GM23338 (cell line): ENCODE data around the gene TRDN. TPM values are rescaled to one million over a fixed set of nuclear protein-coding genes. Genes with fewer than 3 reads are reported as not detected.
"Not testable (repeated sequence)": the region's sequence is repeated elsewhere in the genome, so short reads cannot be mapped to it uniquely, and the experiment has no call there.

Source experiments
- ATAC-seq: fragments of 200-7000 bp; cut with Tn5 transposase; 3 replicates; pipeline ENCODE4 v1.9.1; 2020
- DNase-seq: peaks from one replicate; pipeline ENCODE4 v3.0.0-alpha.2; 2015; ENCODE audit warnings: low spot score
- H2AFZ ChIP-seq: fragments of 200-600 bp; sonication (generic); 2 replicates; pipeline ENCODE4 v1.8.0; 2016; ENCODE audit warnings: antibody characterized with exemption, mild to moderate bottlenecking, moderate library complexity
- H3F3A ChIP-seq: fragments of 200-600 bp; sonication (generic); replicated peaks from 2 replicates; pipeline ENCODE4 v1.8.0; 2017; ENCODE audit warnings: antibody characterized with exemption, mixed run types, low read depth
- H3K27ac ChIP-seq: fragments of 200-600 bp; sonication (generic); 2 replicates; pipeline ENCODE4 v1.6.1; 2016; ENCODE audit warnings: low read depth
- H3K27me3 ChIP-seq: fragments of 200-600 bp; sonication (generic); 2 replicates; pipeline ENCODE4 v1.8.0; 2016; ENCODE audit warnings: mild to moderate bottlenecking, mixed run types, moderate library complexity; ENCODE audit not compliant: insufficient read depth
- H3K36me3 ChIP-seq: fragments of 200-600 bp; sonication (generic); 2 replicates; pipeline ENCODE4 v1.8.0; 2016; ENCODE audit warnings: mild to moderate bottlenecking; ENCODE audit not compliant: insufficient read depth
- H3K4me1 ChIP-seq: fragments of 200-600 bp; sonication (generic); 2 replicates; pipeline ENCODE4 v1.8.0; 2016; ENCODE audit warnings: mild to moderate bottlenecking, moderate library complexity; ENCODE audit not compliant: insufficient read depth
- H3K4me2 ChIP-seq: fragments of 200-600 bp; sonication (generic); 2 replicates; pipeline ENCODE4 v1.7.1; 2017; ENCODE audit warnings: mixed run types
- H3K4me3 ChIP-seq: fragments of 200-600 bp; sonication (generic); 2 replicates; pipeline ENCODE4 v1.6.1; 2016; ENCODE audit warnings: mixed run types
- H3K79me2 ChIP-seq: fragments of 200-600 bp; sonication (generic); replicated peaks from 2 replicates; pipeline ENCODE4 v1.8.0; 2017; ENCODE audit warnings: mild to moderate bottlenecking; ENCODE audit not compliant: insufficient read depth
- H3K9me2 ChIP-seq: fragments of 200-600 bp; sonication (generic); 2 replicates; pipeline ENCODE4 v1.8.0; 2017; ENCODE audit not compliant: insufficient read depth
- H4K20me1 ChIP-seq: fragments of 200-600 bp; sonication (generic); replicated peaks from 2 replicates; pipeline ENCODE4 v1.8.0; 2017; ENCODE audit warnings: mild to moderate bottlenecking; ENCODE audit not compliant: insufficient read depth
- H3K27ac Mint-ChIP-seq: 2 replicates; pipeline ENCODE4 v1.8.0; 2020; ENCODE audit warnings: inconsistent platforms, mild to moderate bottlenecking, moderate library complexity, mixed read lengths
- H3K27me3 Mint-ChIP-seq: 3 replicates; pipeline ENCODE4 v1.8.0; 2022; ENCODE audit warnings: low read depth, mild to moderate bottlenecking, moderate library complexity, mixed read lengths, inconsistent platforms; ENCODE audit not compliant: insufficient read depth, poor library complexity
- H3K36me3 Mint-ChIP-seq: 3 replicates; pipeline ENCODE4 v1.8.0; 2021; ENCODE audit warnings: low read depth, mild to moderate bottlenecking, inconsistent platforms, moderate library complexity, mixed read lengths
- H3K4me1 Mint-ChIP-seq: 3 replicates; pipeline ENCODE4 v1.8.0; 2020; ENCODE audit warnings: mild to moderate bottlenecking, inconsistent platforms, mixed read lengths
- H3K4me3 Mint-ChIP-seq: 3 replicates; pipeline ENCODE4 v1.8.0; 2021; ENCODE audit warnings: moderate library complexity, mild to moderate bottlenecking, inconsistent platforms, mixed read lengths
- H3K9me3 Mint-ChIP-seq: 3 replicates; pipeline ENCODE4 v1.8.0; 2020; ENCODE audit warnings: moderate library complexity, mild to moderate bottlenecking, inconsistent platforms, mixed read lengths
- EZH2 ChIP-seq: fragments of 200-600 bp; sonication (generic); IDR thresholded peaks from one replicate; pipeline ENCODE4 v1.8.0; 2017; ENCODE audit warnings: antibody characterized with exemption, mild to moderate bottlenecking, low read depth; ENCODE audit not compliant: unreplicated experiment
- EZH2phosphoT487 ChIP-seq: fragments of 200-600 bp; sonication (generic); IDR thresholded peaks from one replicate; pipeline ENCODE4 v1.8.1; 2018; ENCODE audit warnings: antibody characterized with exemption; ENCODE audit not compliant: unreplicated experiment
- JUNB ChIP-seq: IDR thresholded peaks from one replicate; pipeline ENCODE4 v1.6.1; 2016; ENCODE audit warnings: antibody characterized with exemption; ENCODE audit not compliant: unreplicated experiment
- NANOG ChIP-seq: IDR thresholded peaks from 2 replicates; pipeline ENCODE4 v1.6.1; 2016; ENCODE audit warnings: antibody characterized with exemption, borderline replicate concordance
- ZNF331 ChIP-seq: fragments of 250-450 bp; sonication (Bioruptor Pico); IDR thresholded peaks from 2 replicates; pipeline ENCODE4 v1.5.0; 2020; ENCODE audit warnings: low read depth, mild to moderate bottlenecking, moderate library complexity
- polyA plus RNA-seq: library from polyadenylated mRNA; unstranded; fragments of >200 nt; fragmentation: Nextera tagmentation; extraction: Ambion mirVana; gene quantifications from 2 replicates; pipeline ENCODE4 v1.2.1, GENCODE V29; 2016
- total RNA-seq: library from RNA; depleted of rRNA; stranded (reverse); fragments of >200 nt; shearing (Covaris generic); gene quantifications from 2 replicates; pipeline ENCODE4 v1.2.3, GENCODE V29; 2014
- TF ChIP-seq, protein P1 (sequence below), 2 experiments: fragments of 200-600 bp in 1 of 2; sonication (generic) in 1 of 2; conservative IDR thresholded peaks; 2 replicates each; pipeline versions ENCODE4 v1.5.1 to v1.6.1; 2016 to 2017; ENCODE audit warnings: antibody characterized with exemption in 2 of 2, low read depth in 2 of 2, mild to moderate bottlenecking in 2 of 2, moderate library complexity in 1 of 2
- TF ChIP-seq, protein P2 (sequence below): fragments of 250-450 bp; sonication (Bioruptor Pico); IDR thresholded peaks from 2 replicates; pipeline ENCODE4 v1.5.0; 2020; ENCODE audit warnings: mild to moderate bottlenecking, moderate library complexity

Gene TRDN
- total and polyA plus RNA-seq, 2 experiments from 2014 or later: 35.5 to 137 TPM

GRCh38 chr6:123480986-123481385 lies 155.8 kb downstream of the TRDN start:
- DNase-seq: no peak
- Histone ChIP-seq H3K4me3 (no peak overlapping the region), H3F3A (no peaks in the 10 kb centered on the region), H3K36me3 (no peaks in the 10 kb centered on the region), H4K20me1 (no peaks in the 10 kb centered on the region), H3K27me3 (no peaks in the 10 kb centered on the region), H3K79me2 (no peaks in the 10 kb centered on the region), H3K27ac (no peak overlapping the region), H3K9me2 (no peaks in the 10 kb centered on the region), H3K4me2 (no peak overlapping the region), H2AFZ (peak overlapping the region; percentile 25; the same call in 1 of the 2 replicates), H3K4me1 (no peaks in the 10 kb centered on the region)
- TF ChIP-seq NANOG (no peak), EZH2phosphoT487 (no peak), EZH2 (no peak), ZNF331 (no peak), JUNB (no peak)
- TF ChIP-seq, protein P1, sequence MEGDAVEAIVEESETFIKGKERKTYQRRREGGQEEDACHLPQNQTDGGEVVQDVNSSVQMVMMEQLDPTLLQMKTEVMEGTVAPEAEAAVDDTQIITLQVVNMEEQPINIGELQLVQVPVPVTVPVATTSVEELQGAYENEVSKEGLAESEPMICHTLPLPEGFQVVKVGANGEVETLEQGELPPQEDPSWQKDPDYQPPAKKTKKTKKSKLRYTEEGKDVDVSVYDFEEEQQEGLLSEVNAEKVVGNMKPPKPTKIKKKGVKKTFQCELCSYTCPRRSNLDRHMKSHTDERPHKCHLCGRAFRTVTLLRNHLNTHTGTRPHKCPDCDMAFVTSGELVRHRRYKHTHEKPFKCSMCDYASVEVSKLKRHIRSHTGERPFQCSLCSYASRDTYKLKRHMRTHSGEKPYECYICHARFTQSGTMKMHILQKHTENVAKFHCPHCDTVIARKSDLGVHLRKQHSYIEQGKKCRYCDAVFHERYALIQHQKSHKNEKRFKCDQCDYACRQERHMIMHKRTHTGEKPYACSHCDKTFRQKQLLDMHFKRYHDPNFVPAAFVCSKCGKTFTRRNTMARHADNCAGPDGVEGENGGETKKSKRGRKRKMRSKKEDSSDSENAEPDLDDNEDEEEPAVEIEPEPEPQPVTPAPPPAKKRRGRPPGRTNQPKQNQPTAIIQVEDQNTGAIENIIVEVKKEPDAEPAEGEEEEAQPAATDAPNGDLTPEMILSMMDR (conservative IDR thresholded peaks at IDR 0.05; ENCODE audit: low read depth in 2 of 2): no peak
- TF ChIP-seq, protein P2, sequence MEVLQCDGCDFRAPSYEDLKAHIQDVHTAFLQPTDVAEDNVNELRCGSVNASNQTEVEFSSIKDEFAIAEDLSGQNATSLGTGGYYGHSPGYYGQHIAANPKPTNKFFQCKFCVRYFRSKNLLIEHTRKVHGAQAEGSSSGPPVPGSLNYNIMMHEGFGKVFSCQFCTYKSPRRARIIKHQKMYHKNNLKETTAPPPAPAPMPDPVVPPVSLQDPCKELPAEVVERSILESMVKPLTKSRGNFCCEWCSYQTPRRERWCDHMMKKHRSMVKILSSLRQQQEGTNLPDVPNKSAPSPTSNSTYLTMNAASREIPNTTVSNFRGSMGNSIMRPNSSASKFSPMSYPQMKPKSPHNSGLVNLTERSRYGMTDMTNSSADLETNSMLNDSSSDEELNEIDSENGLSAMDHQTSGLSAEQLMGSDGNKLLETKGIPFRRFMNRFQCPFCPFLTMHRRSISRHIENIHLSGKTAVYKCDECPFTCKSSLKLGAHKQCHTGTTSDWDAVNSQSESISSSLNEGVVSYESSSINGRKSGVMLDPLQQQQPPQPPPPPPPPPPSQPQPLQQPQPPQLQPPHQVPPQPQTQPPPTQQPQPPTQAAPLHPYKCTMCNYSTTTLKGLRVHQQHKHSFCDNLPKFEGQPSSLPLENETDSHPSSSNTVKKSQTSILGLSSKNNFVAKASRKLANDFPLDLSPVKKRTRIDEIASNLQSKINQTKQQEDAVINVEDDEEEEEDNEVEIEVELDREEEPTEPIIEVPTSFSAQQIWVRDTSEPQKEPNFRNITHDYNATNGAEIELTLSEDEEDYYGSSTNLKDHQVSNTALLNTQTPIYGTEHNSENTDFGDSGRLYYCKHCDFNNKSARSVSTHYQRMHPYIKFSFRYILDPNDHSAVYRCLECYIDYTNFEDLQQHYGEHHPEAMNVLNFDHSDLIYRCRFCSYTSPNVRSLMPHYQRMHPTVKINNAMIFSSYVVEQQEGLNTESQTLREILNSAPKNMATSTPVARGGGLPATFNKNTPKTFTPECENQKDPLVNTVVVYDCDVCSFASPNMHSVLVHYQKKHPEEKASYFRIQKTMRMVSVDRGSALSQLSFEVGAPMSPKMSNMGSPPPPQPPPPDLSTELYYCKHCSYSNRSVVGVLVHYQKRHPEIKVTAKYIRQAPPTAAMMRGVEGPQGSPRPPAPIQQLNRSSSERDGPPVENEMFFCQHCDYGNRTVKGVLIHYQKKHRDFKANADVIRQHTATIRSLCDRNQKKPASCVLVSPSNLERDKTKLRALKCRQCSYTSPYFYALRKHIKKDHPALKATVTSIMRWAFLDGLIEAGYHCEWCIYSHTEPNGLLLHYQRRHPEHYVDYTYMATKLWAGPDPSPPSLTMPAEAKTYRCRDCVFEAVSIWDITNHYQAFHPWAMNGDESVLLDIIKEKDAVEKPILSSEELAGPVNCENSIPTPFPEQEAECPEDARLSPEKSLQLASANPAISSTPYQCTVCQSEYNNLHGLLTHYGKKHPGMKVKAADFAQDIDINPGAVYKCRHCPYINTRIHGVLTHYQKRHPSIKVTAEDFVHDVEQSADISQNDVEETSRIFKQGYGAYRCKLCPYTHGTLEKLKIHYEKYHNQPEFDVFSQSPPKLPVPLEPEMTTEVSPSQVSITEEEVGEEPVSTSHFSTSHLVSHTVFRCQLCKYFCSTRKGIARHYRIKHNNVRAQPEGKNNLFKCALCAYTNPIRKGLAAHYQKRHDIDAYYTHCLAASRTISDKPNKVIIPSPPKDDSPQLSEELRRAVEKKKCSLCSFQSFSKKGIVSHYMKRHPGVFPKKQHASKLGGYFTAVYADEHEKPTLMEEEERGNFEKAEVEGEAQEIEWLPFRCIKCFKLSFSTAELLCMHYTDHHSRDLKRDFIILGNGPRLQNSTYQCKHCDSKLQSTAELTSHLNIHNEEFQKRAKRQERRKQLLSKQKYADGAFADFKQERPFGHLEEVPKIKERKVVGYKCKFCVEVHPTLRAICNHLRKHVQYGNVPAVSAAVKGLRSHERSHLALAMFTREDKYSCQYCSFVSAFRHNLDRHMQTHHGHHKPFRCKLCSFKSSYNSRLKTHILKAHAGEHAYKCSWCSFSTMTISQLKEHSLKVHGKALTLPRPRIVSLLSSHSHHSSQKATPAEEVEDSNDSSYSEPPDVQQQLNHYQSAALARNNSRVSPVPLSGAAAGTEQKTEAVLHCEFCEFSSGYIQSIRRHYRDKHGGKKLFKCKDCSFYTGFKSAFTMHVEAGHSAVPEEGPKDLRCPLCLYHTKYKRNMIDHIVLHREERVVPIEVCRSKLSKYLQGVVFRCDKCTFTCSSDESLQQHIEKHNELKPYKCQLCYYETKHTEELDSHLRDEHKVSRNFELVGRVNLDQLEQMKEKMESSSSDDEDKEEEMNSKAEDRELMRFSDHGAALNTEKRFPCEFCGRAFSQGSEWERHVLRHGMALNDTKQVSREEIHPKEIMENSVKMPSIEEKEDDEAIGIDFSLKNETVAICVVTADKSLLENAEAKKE (CRISPR knock-in tag): no peak
- H3K4me1 Mint-ChIP-seq: no peaks in the 10 kb centered on the region
- no peaks in the 10 kb centered on the region for H3K36me3 Mint-ChIP-seq
- H3K27ac Mint-ChIP-seq: no peak overlapping the region
- no peaks in the 10 kb centered on the region for H3K9me3 Mint-ChIP-seq
- H3K27me3 Mint-ChIP-seq: no peaks in the 10 kb centered on the region
- ATAC-seq: no peak
- H3K4me3 Mint-ChIP-seq: no peak overlapping the region

DNA sequence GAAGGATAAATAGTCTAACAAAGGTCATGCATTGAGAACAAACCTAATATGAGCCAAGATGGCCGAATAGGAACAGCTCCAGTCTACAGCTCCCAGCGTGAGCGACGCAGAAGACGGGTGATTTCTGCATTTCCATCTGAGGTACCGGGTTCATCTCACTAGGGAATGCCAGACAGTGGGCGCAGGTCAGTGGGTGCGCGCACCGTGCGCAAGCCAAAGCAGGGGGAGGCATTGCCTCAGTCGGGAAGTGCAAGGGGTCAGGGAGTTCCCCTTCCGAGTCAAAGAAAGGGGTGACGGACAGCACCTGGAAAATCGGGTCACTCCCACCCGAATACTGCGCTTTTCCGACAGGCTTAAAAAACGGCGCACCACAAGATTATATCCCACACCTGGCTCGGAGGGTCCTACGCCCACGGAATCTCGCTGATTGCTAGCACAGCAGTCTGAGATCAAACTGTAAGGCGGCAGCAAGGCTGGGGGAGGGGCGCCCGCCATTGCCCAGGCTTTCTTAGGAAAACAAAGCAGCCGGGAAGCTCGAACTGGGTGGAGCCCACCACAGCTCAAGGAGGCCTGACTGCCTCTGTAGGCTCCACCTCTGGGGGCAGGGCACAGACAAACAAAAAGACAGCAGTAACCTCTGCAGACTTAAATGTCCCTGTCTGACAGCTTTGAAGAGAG lies 164.6 kb downstream of the TRDN start:
- H3K27ac ChIP-seq, H3K27me3 ChIP-seq, H3K27me3 Mint-ChIP-seq, DNase-seq, H3F3A ChIP-seq, H3K36me3 ChIP-seq, H3K4me1 Mint-ChIP-seq, H3K9me2 ChIP-seq, H3K4me1 ChIP-seq, H2AFZ ChIP-seq, ATAC-seq, H3K36me3 Mint-ChIP-seq, H3K79me2 ChIP-seq, H4K20me1 ChIP-seq, H3K9me3 Mint-ChIP-seq: not testable (repeated sequence)
- Mint-ChIP-seq H3K4me3 (peak overlapping the region; percentile 37; the same call in 1 of the 3 replicates), H3K27ac (peak overlapping the region; percentile 89)
- 0 out of 2 replicates have a peak overlapping the region, but pooled peaks have one; percentile 51 for H3K4me2 ChIP-seq
- H3K4me3 ChIP-seq: 0 out of 2 replicates have a peak overlapping the region, but pooled peaks have one; percentile 43
